ENCODE measurements around the gene EPHB1.
A peak's percentile ranks its signal among the peaks of the same experiment; 100 is the strongest.

EPHB1 gene

DNA sequence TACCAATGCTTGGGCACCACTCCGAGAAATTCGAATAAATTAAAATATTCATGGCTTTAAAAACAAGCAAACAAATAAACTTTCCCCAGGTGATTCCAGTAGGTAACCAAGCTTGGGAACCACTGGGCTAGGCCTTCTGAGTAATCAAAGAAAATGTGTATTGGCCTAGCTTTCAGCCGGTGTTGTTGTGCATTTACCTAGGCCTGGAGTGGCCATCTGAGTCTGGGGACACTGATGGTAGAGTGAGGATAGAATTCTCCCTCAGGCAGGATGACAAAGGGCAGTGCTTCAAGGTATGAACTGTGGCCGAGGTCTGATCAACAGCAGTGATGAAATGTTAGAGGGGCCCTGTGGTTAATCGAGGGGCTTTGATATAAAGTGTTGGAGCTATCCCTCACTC, 440.5 kb downstream of the EPHB1 start:
- DNase-seq = no peak

DNA sequence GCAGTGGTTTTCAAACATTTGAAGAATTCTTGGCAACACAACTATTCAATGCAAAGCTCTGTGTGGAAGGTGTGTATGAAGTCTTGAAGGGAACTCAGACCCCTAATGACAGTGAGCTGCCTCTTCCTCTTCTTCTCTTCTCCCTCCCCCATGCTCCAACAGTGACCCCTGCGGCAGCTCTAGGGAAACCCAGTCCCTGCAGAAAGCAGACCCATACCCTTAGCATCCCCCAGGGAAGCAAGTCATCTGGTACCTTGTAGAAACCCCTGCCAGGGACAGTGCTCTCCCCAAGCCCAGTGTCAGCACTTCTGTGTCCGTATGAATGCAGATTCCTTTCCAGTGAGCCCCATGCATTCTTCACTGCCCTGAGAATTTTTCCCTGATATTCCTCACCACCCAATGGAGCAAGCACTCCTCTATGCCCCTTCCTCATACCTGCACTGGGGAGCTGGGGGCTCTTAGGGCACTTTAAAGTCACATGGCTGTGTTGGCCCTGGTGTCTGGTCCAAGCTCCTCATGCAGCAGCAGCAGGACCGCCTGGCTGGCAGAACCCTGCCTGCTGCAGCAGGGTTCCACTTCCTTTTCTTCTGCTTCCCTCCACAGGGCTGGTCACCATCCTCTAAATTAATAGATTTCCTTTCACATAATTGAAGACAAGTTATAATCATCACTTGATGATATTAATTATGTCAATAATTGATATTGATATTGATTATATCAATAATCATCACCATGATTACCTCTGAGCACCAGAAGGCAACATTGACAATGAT, 442.5 kb downstream of the EPHB1 start:
- DNase-seq = no peak

DNA sequence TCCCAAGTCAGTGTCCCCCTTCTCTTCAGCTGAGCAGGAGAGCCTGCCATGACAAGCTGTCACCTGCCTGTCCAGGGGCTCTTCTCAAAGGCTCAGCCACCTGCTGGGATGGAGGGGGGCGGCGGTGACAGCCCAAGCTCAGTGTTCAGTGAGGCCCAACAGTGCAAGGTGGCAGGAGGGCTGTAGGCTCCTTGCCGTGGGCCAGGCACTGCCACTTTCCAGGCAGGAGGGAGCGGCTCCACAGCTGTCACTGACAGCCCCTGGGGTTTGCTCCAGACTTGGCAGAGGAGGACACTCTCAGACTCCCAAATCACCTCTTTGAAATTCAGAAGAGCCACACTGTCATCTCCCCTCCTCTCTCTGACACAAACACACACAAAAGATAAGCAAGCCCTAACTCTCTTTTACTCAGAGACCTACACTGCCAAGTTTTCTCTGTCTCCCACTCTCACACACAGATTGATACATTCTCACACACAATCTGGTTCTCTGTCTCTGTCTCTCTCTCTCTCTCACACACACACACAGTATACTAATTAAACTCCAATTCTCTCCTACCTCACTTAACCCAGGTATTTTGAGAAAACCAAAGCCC, 443.3 kb downstream of the EPHB1 start:
- DNase-seq = no peak

DNA sequence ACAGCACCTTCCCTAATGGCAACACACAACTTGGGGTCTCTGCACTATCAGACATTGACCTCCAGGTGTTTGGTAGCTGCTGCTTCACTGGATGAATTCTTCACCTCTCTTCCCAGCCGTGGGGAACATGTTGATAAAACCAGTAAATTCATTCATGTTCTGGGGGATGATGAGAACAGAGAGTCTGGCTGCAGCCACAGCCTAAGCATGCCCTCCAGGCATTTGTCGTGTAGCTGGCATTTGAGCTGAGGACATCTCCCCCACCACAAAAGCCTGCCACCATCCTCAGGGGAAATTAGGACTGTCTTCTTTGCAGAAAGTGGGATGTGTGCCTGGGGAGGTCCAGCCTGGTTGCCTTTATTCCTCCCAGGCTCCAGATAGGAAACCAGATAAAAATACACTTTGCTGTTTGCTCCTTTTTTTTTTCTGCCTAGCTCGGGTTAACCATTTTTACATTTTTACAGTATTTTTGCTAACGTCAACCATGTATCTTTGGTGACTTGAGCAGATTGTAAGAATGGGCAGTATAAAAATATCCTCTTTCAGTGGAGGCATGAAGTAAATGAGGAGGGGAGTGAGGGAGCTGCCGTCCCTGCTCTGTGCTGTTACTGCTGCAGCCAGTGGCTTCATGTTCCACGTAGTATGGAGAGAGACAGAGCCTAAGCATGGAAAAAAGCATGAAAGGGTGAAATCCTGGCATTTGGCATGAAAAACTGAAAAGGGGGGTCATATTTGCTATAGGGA, 444.0 kb downstream of the EPHB1 start:
- no peak for DNase-seq

DNA sequence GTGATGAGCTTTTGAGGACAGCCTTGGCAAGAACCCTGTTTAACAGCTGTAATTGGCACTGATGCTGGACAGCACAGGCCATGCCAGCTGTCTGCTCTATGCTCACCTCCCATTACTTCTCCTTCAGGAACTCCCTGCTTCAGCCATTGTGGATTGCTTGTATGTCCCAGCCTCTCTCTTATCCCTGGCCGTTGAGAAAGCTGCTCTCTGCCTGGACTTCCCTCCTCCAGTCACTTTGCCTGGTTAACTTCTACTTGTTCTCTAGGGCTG, 444.5 kb downstream of the EPHB1 start:
- DNase-seq = peak; percentile 66

DNA sequence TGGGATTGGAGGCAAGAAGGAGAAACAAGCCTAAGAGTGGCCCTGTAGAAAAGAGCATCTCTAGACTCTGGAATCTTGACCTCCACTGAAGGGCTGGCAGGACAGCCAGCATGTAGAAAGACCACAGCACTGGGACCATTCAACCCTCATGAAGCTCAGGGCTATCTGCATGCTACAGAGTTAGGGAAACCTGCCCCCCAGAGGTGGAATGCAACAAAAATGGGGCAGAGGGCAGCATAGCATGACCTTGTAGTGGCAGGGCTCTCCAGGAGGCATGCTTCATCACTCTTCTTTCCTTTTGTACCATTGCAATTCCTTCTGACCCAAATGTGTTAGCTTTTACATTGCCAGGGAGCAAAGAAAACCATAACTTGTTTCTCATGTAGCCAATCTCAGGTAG, 445.4 kb downstream of the EPHB1 start:
- DNase-seq = no peak

DNA sequence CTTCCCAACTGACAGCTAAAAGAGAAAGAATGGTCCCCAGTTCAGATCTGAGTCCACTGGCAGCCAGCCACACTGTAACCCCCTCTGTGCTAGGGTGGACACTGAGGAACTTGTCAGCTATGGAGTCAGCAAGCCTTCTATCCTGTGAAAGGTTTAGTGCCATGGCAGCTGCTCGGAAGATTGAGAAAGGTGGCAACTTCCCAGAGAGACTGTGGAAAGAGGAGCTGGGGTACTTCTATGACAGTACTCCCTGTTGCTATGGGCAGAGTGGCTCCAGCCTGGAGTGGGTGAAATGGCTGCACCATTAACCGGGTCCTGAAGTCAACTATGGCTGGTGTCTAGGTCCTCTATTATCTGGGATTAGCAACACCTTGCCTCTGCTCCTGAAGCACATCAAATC, 447.2 kb downstream of the EPHB1 start:
- DNase-seq = no peak

DNA sequence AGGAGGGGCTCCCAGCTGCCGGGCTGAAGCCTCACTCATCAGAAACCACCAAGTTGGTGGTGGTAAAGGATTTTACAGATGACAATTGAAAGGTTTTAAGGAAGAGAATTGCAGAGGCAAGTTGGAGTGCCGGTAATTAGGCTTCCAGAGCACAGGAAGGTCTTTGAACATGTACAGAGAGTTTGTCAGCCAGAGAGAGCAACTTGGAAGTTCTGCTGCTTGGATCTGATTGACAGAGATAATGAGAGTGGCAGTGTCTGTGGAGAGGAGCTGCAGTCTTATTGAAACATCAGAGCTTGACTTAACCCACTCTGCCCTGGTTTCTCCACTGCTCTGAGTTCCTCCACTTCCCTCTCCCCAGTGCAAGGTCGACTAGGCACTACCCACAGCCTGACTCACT, 448.6 kb downstream of the EPHB1 start:
- DNase-seq = no peak

DNA sequence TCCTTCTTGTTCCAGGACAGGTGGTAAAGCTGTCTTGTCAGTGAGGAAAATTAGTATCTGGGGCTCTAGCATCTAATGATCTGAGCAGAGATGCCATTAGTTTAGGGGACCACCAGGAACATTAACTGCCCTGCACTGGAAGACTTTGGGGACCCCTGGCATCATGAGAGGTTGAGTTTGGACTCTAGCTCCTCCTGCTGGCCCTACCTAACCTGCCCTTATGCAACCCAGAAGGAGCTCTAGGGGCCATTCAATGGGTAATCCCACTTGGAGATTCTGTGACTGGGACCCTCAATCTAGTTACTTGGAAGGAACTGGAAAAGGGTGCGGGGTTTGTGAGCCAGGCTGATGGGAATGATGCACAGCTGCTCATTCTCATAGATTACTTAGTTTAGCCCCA, 451.0 kb downstream of the EPHB1 start:
- DNase-seq = no peak

DNA sequence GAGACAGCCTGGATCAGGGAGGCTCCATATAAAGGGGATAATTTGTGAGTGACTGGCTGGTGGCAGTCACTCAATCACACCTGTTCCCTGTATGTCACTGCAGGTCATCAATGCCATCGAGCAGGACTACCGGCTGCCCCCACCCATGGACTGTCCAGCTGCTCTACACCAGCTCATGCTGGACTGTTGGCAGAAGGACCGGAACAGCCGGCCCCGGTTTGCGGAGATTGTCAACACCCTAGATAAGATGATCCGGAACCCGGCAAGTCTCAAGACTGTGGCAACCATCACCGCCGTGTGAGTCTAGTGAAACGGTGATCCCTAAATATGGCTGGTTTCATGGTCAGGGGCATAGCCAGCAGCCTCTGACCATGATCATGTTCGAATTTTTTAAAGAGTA, 453.2 kb downstream of the EPHB1 start:
- DNase-seq = no peak

DNA sequence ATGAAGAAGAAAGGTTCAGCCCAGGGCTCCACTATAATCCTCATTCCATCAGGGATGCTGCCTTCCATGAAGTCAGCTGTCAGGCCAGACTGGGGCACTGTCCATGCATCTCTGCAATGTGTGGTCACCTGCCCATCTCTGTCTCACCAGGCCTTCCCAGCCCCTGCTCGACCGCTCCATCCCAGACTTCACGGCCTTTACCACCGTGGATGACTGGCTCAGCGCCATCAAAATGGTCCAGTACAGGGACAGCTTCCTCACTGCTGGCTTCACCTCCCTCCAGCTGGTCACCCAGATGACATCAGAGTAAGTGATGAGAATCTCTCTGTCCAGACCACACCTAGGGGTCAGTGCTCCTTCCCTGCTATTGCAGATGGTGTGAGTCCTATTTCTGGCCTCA, 454.1 kb downstream of the EPHB1 start:
- DNase-seq = no peak

DNA sequence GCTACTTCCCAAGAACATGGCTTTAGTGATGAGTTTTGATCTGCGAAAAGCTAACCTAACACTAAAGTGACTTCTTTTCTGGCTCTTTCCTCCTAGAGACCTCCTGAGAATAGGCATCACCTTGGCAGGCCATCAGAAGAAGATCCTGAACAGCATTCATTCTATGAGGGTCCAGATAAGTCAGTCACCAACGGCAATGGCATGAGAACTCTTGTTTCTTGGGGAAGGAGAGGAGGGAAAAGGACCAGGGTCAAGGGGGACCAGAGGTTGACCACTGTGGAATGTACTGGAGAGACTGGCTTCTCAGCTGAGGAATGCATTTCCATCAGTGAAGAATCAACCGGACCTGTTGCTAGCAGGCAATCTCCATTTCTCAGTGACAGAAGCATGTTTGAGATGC, 463.9 kb downstream of the EPHB1 start:
- no peak for DNase-seq

DNA sequence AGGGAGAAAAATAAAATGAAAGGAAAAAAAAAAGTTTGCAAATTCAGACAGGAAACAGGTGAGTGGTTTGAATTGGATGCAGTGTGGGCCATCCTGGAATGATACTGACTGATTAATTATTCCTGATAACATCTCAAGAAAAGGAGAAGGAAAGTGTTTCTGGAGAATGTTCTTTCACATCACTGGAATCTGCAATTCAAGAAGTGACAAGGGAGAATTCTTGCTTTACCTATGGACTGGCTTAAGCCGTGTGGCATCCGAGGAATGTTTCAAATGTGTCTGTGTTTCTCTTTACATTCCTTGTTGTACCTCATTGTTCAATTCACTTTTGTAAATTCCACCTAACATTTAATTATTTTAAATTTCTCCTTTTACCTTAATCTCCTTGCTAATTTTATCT, 465.0 kb downstream of the EPHB1 start:
- DNase-seq = no peak

DNA sequence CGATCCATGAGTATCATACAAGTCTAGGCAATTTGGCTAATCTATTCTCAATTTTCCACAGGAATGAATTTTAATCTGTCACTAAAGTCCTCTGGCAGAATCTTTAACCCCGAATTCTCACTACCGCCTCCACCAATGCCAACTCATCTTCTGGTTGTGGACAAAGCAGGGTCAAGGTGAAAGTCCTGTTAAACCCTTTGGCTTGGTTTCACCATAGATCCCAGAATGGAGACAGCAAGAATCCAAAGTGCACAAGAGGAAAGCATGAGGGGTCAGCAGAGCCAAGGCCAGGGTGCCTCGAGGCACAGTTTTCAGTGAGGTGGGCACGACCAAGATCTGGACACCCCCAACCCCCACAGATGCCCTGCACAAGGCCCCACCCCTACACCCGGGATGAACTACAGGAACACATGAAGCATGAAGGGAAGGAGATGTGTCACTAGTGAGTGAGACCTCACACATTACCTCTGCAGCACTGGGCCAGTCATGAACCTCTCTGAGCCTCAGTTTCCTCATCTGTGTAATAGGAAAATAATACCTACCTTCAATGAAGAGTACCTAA, 466.2 kb downstream of the EPHB1 start:
- no peak for DNase-seq

DNA sequence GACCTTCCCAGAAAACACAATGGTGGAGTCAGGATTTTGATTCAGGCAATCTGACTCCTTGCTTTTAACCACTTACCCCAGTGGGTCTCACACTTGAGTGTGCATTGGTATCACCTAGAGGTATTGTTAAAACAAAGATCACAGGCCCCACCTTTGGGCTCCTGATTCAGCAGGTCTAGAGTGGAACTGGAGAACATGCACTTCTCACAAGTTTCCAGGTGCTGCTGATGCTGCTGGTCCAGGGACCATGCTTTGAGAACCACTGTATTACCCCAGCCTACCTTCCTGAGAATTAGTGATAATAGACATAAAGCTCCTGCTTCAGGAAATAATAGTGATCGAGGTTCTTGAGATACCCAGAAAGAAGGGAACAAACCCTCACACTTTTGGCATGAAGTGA, 466.9 kb downstream of the EPHB1 start:
- DNase-seq = no peak

DNA sequence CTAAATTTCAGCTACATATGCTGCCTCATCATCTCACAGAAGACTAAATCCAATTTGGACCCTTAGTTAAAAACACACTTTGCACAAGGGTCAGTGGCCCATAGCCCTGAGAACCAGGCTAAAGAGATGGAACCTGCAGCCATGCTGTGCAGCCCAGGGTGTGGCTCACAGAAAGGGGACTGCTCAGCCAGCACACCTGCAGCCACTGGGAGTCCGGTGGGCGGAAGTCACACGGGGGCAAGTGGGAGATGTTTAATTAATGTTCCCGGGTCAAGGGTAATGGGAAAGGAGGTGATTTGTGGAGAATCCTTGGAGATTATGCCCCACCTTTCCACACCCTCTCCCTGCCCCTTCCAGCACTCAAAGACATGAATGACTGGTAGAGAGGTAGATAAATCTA, 467.4 kb downstream of the EPHB1 start:
- DNase-seq = no peak

DNA sequence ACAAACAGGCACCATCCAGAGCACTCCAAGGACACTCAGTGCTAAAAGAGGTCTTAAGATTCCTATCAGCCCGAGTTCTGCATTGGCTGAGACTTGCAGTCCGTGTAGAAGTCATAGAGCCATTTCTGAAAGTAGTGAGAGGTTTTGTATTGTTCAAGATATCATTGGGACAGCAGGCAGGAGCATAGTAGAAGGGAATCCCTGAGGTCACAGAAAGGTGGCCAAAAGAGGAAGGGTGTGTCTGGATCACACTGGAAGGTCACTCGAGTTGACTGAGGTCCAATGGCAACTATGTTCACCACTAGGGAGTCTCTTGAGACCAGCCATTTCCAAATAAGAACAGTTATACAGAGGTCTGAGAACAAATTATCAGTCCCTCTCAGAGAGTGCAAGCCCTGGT, 468.3 kb downstream of the EPHB1 start:
- no peak for DNase-seq

DNA sequence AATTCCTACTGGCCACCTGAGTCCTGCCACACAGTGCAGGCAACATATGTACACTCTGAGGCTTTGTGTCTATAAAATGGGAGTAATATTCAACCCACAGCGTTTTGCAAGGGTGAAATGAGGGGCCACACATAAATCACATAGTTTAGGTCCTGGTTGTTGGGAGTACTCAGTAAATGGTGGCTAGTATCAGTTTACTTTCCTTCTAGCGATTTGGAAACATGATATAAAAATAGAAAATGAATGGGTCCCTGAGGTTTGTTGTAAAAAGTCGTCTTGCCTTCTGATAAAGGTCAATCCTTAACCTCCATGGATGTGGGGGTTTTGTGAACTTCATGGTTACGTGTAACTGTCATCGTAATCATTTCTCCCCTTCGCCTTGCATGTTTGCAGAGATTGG, 472.4 kb downstream of the EPHB1 start:
- DNase-seq = no peak

DNA sequence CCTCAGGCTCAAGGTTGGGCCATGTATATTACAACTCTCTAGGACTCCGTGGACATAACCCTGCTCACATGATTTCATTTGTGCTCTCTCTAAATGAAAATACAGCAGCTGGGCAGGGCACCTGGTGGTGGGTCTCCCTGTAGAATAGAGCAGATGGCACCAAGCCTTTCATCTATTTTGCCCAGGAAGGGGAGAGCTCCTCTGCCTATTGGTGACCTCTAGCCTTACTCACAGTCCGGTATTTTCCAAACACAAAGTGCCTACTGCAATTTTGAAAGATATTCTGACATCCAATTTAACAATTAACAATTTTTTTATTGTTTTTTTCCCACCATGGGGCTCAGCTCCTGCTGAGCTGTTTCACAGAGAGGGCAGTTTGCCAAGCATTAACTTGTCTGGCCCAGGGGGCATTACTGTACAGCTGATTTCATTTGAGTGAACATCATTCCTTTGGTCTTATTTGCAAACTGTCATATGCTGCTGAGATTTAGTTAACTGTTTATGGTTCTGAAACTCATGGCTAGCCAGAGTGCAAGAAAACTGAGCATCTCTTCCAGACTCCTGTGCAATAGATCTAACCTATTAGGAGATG, 474.0 kb downstream of the EPHB1 start:
- DNase-seq = no peak

DNA sequence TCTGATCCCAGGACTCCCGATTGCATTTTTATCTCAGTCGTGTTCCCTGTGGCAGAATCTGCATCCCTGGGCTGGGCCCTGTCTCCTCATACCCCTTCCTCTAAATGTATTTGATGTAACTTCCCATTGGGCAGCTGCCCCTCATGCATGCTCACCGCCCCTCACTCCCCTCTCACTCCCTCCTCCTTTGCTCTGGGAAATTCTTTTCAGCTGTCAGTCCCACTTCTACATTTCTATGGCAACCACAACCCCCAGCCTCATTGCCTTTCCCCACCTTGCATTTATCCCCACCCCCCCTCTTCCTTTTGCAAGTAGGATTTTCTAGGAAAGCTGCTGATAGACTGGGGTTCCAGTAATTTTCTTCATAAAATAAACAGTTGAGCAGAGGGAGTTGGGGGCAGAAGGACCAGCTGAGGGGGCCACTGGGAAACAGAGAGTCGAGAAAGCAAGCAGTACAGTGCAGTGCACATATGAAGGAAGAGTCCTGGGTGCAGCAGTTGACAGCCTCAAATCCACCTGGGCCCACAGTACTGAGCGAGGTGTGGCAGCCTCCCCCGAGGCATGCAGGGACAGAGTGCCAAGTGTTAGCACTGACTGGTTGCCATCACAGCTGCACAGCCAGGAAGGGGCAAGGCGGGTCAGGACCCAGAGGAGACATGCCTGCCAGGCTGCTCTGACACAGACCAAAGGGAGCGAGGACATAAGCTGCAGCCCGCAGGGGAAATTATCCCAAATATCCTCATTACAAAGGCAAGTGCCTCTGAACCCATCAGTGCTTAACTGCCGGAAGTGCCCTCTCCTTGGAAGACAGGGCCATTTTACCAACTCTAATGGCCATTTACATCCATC, 476.3 kb downstream of the EPHB1 start:
- DNase-seq = no peak

DNA sequence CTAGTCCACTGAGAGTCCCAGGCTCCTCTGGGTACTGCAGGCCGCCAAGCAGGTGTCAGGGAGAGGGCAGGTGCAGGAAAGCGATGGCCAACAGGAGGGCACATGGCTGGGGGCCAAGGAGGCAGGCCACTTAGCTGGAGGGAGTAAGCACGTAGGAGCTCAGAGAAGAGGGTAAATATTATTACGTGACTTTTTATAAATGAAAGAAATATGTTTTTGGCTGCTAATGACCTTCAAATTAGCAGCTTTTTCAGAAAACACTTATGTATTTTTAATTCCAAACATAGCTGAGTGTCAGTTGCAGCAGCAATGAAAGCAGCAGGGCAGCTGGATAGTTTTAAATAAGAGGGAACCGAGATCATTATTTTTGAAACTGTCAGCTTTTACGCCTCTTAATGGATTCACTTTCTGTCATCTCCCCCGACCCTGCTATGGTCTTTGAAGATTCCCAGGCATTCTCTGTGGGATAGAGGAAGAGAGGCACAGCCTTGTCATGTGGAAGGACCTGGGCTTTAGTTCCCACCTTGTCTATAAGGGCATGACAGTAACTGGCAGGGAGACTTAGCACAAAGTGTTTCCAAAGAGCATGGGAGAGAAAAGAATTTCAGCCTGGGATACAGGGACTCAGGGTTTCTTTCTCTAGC, 477.1 kb downstream of the EPHB1 start:
- DNase-seq = no peak

DNA sequence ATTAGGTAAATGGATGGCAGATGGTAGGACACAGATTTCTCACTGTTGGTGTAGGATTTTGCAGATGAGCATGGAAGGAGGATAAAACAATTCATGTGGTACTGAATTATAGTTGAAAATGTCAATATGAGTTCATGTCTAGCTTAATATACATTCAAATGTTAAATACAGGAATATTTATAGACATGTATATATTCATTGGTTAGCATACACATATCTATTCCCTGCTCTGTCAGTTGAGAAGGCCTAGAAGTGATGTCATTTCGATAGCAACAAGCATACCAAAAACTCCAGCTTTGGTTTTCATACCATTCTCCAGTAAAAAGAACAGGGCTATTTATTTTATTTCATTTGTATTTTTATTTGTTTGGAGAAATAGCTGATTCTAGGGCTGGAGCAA, 497.1 kb downstream of the EPHB1 start:
- DNase-seq = no peak
